Neural cell (in vitro differentiated cells): Measurements from ENCODE around the gene ACRV1. TPM values are rescaled to one million over a fixed set of nuclear protein-coding genes. Genes with fewer than 3 reads are reported as not detected.

ENCODE experiments used
- H2AFZ ChIP-seq: fragments of 200-600, 300-800 bp; sonication (generic), shearing (Covaris generic); 2 replicates; pipeline ENCODE4 v1.6.0; 2014; ENCODE audit warnings: low read depth, mild to moderate bottlenecking, antibody characterized with exemption, low read length, moderate library complexity
- H3F3A ChIP-seq: fragments of 200-600 bp; shearing (Covaris generic); 2 replicates; pipeline ENCODE4 v1.6.1; 2016; ENCODE audit warnings: mild to moderate bottlenecking, moderate library complexity, mixed read lengths, antibody characterized with exemption, low read length; ENCODE audit not compliant: insufficient read depth, poor library complexity, severe bottlenecking
- H3K27ac ChIP-seq: fragments of 200-600, 300-800 bp; sonication (generic), shearing (Covaris generic); 2 replicates; pipeline ENCODE4 v1.5.1; 2014; ENCODE audit warnings: mild to moderate bottlenecking, low read length, moderate library complexity
- H3K27me3 ChIP-seq: fragments of 300-800, 200-600 bp; sonication (generic), shearing (Covaris generic); 2 replicates; pipeline ENCODE4 v1.6.0; 2014; ENCODE audit warnings: mild to moderate bottlenecking, low read depth, low read length, moderate library complexity; ENCODE audit not compliant: insufficient read depth
- H3K36me3 ChIP-seq: fragments of 300-800, 200-600 bp; sonication (generic), shearing (Covaris generic); 2 replicates; pipeline ENCODE4 v1.5.1; 2014; ENCODE audit warnings: mild to moderate bottlenecking, antibody characterized with exemption, low read length, moderate library complexity; ENCODE audit not compliant: insufficient read depth
- H3K4me2 ChIP-seq: fragments of 300-800, 200-600 bp; sonication (generic), shearing (Covaris generic); 2 replicates; pipeline ENCODE4 v1.6.0; 2014; ENCODE audit warnings: mild to moderate bottlenecking, low read length
- H3K4me3 ChIP-seq: fragments of 300-800, 200-600 bp; sonication (generic), shearing (Covaris generic); 2 replicates; pipeline ENCODE4 v1.5.1; 2014; ENCODE audit warnings: mild to moderate bottlenecking, low read length, moderate library complexity
- H3K79me2 ChIP-seq: fragments of 200-600 bp; shearing (Covaris generic); replicated peaks from 2 replicates; pipeline ENCODE4 v1.6.0; 2014; ENCODE audit warnings: mild to moderate bottlenecking, low read length, moderate library complexity; ENCODE audit not compliant: insufficient read depth
- H3K9ac ChIP-seq: fragments of 300-800, 200-600 bp; sonication (generic), shearing (Covaris generic); 2 replicates; pipeline ENCODE4 v1.6.1; 2016; ENCODE audit warnings: mild to moderate bottlenecking, low read length, mixed read lengths
- H3K9me2 ChIP-seq: fragments of 200-600 bp; shearing (Covaris generic); 2 replicates; pipeline ENCODE4 v1.6.1; 2016; ENCODE audit warnings: mild to moderate bottlenecking, low read length, mixed read lengths; ENCODE audit not compliant: insufficient read depth
- H3K9me3 ChIP-seq: fragments of 200-600, 300-800 bp; sonication (generic), shearing (Covaris generic); 2 replicates; pipeline ENCODE4 v1.6.1; 2016; ENCODE audit warnings: mild to moderate bottlenecking, mixed run types, low read length, moderate library complexity, mixed read lengths
- H4K20me1 ChIP-seq: fragments of 200-600 bp; shearing (Covaris generic); 2 replicates; pipeline ENCODE4 v1.6.1; 2016; ENCODE audit warnings: mild to moderate bottlenecking, mixed run types; ENCODE audit not compliant: insufficient read depth
- EP300 ChIP-seq: fragments of 450-650 bp; conservative IDR thresholded peaks from 2 replicates; pipeline ENCODE4 v1.6.1; 2014; ENCODE audit warnings: antibody characterized with exemption, mild to moderate bottlenecking, moderate library complexity; ENCODE audit not compliant: poor library complexity, severe bottlenecking
- EZH2 ChIP-seq: fragments of 200-600, 300-800 bp; shearing (Covaris generic), sonication (generic); IDR thresholded peaks from 2 replicates; pipeline ENCODE4 v1.6.1; 2014; ENCODE audit warnings: antibody characterized with exemption, low read length, borderline replicate concordance, mild to moderate bottlenecking; ENCODE audit not compliant: insufficient read depth, poor library complexity, severe bottlenecking
- MXI1 ChIP-seq: fragments of 450-650 bp; conservative IDR thresholded peaks from 2 replicates; pipeline ENCODE4 v1.6.1; 2014; ENCODE audit warnings: antibody characterized with exemption, mild to moderate bottlenecking; ENCODE audit not compliant: poor library complexity, severe bottlenecking
- POLR2AphosphoS5 ChIP-seq: IDR thresholded peaks from 2 replicates; pipeline ENCODE4 v1.6.1; 2012
- RAD21 ChIP-seq: fragments of 450-650 bp; conservative IDR thresholded peaks from 2 replicates; pipeline ENCODE4 v1.6.1; 2014; ENCODE audit warnings: antibody characterized with exemption, mild to moderate bottlenecking, moderate library complexity
- SMC3 ChIP-seq: fragments of 450-650 bp; conservative IDR thresholded peaks from 2 replicates; pipeline ENCODE4 v1.6.1; 2014; ENCODE audit warnings: antibody characterized with exemption, mild to moderate bottlenecking, moderate library complexity; ENCODE audit not compliant: poor library complexity
- TAF1 ChIP-seq: IDR thresholded peaks from 2 replicates; pipeline ENCODE4 v1.6.1; 2012; ENCODE audit warnings: low read depth
- polyA plus RNA-seq: library from polyadenylated mRNA; depleted of rRNA; stranded (reverse); fragments of >200 nt; gene quantifications from 2 replicates; pipeline ENCODE4 v1.2.3, GENCODE V29; 2014
- TF ChIP-seq, protein P1 (sequence below): IDR thresholded peaks from 2 replicates; pipeline ENCODE4 v1.6.1; 2012; ENCODE audit warnings: borderline replicate concordance
- TF ChIP-seq, protein P2 (sequence below): fragments of 450-650 bp; IDR thresholded peaks from 2 replicates; pipeline ENCODE4 v1.5.1; 2014; ENCODE audit warnings: antibody characterized with exemption, mild to moderate bottlenecking, moderate library complexity; ENCODE audit not compliant: poor library complexity, severe bottlenecking

The ACRV1 gene
- polyA plus RNA-seq, 1 donor from 2014 or later = 0.52 TPM

DNA sequence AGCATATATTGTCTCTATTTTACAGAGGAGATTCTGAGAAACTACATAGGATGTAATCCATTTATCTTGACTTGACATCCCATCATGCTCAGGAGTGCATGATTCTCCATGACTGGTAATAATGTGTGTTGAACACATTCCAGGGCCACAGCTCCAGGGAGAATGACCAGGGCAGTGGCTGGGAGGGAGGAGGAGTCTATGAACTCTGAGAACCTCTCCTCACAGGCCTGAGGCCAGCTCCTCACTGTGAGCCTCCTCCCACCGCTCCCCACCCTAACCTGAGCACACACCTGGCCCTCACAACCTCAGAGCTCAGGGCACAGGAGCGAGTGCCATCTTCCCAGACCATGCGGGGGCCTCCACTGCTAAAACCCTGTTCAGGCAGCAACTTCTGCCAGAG lies 8.0 kb upstream of the ACRV1 start:
- Histone ChIP-seq H3K79me2 (no peaks in the 10 kb centered on the region), H3K9me3 (no peaks in the 10 kb centered on the region)

DNA sequence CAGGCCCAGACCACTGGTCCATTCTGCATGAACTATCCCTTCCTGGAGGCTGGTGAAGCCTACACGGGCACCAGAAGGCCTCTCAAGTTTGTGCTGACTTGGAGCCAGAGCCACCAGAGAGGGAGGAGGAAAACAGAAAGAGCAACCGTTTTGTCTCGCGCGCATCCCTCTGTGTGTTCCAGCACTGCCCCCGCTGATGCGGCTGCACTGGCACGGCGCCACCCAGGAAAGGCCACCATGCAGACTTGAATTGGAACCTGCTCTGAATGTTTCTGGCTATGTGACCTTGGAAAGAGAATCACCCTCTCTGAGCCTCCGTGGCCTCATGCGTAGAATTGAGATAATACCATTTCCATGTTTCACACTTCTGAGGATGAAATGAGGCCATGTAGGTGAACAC lies 7.4 kb upstream of the ACRV1 start:
- Histone ChIP-seq H2AFZ (no peak overlapping the region), H3K9me2 (no peaks in the 10 kb centered on the region), H3K27me3 (no peaks in the 10 kb centered on the region), H3K9ac (no peak overlapping the region), H3K4me3 (no peak overlapping the region), H3K4me2 (no peak overlapping the region), H3K36me3 (no peaks in the 10 kb centered on the region), H3K79me2 (no peaks in the 10 kb centered on the region), H3K27ac (no peak overlapping the region), H4K20me1 (no peaks in the 10 kb centered on the region), H3K9me3 (no peaks in the 10 kb centered on the region), H3F3A (no peaks in the 10 kb centered on the region)
- TF ChIP-seq, protein P1, sequence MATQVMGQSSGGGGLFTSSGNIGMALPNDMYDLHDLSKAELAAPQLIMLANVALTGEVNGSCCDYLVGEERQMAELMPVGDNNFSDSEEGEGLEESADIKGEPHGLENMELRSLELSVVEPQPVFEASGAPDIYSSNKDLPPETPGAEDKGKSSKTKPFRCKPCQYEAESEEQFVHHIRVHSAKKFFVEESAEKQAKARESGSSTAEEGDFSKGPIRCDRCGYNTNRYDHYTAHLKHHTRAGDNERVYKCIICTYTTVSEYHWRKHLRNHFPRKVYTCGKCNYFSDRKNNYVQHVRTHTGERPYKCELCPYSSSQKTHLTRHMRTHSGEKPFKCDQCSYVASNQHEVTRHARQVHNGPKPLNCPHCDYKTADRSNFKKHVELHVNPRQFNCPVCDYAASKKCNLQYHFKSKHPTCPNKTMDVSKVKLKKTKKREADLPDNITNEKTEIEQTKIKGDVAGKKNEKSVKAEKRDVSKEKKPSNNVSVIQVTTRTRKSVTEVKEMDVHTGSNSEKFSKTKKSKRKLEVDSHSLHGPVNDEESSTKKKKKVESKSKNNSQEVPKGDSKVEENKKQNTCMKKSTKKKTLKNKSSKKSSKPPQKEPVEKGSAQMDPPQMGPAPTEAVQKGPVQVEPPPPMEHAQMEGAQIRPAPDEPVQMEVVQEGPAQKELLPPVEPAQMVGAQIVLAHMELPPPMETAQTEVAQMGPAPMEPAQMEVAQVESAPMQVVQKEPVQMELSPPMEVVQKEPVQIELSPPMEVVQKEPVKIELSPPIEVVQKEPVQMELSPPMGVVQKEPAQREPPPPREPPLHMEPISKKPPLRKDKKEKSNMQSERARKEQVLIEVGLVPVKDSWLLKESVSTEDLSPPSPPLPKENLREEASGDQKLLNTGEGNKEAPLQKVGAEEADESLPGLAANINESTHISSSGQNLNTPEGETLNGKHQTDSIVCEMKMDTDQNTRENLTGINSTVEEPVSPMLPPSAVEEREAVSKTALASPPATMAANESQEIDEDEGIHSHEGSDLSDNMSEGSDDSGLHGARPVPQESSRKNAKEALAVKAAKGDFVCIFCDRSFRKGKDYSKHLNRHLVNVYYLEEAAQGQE = no peak
- TF ChIP-seq POLR2AphosphoS5 = no peak
- no peak for TF ChIP-seq TAF1
- TF ChIP-seq RAD21 = no peak
- no peak for TF ChIP-seq EZH2
- TF ChIP-seq MXI1 = no peak
- TF ChIP-seq EP300 = no peak
- TF ChIP-seq, protein P2, sequence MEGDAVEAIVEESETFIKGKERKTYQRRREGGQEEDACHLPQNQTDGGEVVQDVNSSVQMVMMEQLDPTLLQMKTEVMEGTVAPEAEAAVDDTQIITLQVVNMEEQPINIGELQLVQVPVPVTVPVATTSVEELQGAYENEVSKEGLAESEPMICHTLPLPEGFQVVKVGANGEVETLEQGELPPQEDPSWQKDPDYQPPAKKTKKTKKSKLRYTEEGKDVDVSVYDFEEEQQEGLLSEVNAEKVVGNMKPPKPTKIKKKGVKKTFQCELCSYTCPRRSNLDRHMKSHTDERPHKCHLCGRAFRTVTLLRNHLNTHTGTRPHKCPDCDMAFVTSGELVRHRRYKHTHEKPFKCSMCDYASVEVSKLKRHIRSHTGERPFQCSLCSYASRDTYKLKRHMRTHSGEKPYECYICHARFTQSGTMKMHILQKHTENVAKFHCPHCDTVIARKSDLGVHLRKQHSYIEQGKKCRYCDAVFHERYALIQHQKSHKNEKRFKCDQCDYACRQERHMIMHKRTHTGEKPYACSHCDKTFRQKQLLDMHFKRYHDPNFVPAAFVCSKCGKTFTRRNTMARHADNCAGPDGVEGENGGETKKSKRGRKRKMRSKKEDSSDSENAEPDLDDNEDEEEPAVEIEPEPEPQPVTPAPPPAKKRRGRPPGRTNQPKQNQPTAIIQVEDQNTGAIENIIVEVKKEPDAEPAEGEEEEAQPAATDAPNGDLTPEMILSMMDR = no peak
- no peak for TF ChIP-seq SMC3

More for the DNA sequence above, 8.0 kb upstream of the ACRV1 start:
- Histone ChIP-seq H3K27ac (no peak overlapping the region), H3K27me3 (no peaks in the 10 kb centered on the region), H3K4me2 (no peak overlapping the region), H2AFZ (no peak overlapping the region), H3F3A (no peaks in the 10 kb centered on the region), H3K4me3 (no peak overlapping the region), H3K9ac (no peak overlapping the region), H3K9me2 (no peaks in the 10 kb centered on the region), H4K20me1 (no peaks in the 10 kb centered on the region), H3K36me3 (no peaks in the 10 kb centered on the region)
- TF ChIP-seq POLR2AphosphoS5 (no peak), TAF1 (no peak), MXI1 (no peak), SMC3 (no peak), EP300 (no peak), EZH2 (no peak), RAD21 (no peak)
- TF ChIP-seq, protein P2 = no peak
